ENCODE results near the gene BMP6. TPM values are rescaled to one million over a fixed set of nuclear protein-coding genes. Genes with fewer than 3 reads are reported as not detected.
"Not testable (repeated sequence)": the region's sequence is repeated elsewhere in the genome, so short reads cannot be mapped to it uniquely, and the experiment has no call there.

Gene BMP6
- total and polyA plus RNA-seq, 3 experiments from 2014 or later = not detected

GRCh38 chr6:7806711-7807110 lies 80.8 kb downstream of the BMP6 start:
- Mint-ChIP-seq H3K27me3 (peaks cover 7 to 38% of the 10 kb centered on the region in 2 donors), H3K4me1 (no peaks in the 10 kb centered on the region), H3K36me3 (no peaks in the 10 kb centered on the region), H3K4me3 (no peak overlapping the region), H3K9me3 (no peaks in the 10 kb centered on the region), H3K27ac (no peak overlapping the region)
- ChIA-PET POLR2A (no interaction called here), CTCF (no interaction called here)
- H3K4me3 ChIP-seq (ENCODE audit: low read length) = no peak overlapping the region
- H3K4me1 ChIP-seq (ENCODE audit: insufficient read depth, low read length) = no peaks in the 10 kb centered on the region
- H3K27me3 ChIP-seq (ENCODE audit: insufficient read depth, low read length, poor library complexity, severe bottlenecking) = no peaks in the 10 kb centered on the region
- H3K36me3 ChIP-seq (ENCODE audit: insufficient read depth, low read length) = no peaks in the 10 kb centered on the region
- H3K27ac ChIP-seq (ENCODE audit: low read depth, low read length) = no peak overlapping the region
- no peaks in the 10 kb centered on the region for H3K9me3 ChIP-seq (ENCODE audit: low read length)
- DNase-seq = no peak

GRCh38 chr6:7809346-7809745 lies 83.4 kb downstream of the BMP6 start:
- Histone ChIP-seq H3K9me3 (ENCODE audit: low read length) (no peaks in the 10 kb centered on the region), H3K4me1 (ENCODE audit: insufficient read depth, low read length) (no peaks in the 10 kb centered on the region), H3K27me3 (ENCODE audit: insufficient read depth, low read length, poor library complexity, severe bottlenecking) (no peaks in the 10 kb centered on the region), H3K4me3 (ENCODE audit: low read length) (no peak overlapping the region), H3K36me3 (ENCODE audit: insufficient read depth, low read length) (no peaks in the 10 kb centered on the region), H3K27ac (ENCODE audit: low read depth, low read length) (no peak overlapping the region)
- Mint-ChIP-seq H3K4me3 (no peak overlapping the region), H3K36me3 (no peaks in the 10 kb centered on the region), H3K27ac (no peak overlapping the region), H3K27me3 (peaks cover 10 to 42% of the 10 kb centered on the region in 2 donors), H3K9me3 (no peaks in the 10 kb centered on the region), H3K4me1 (no peaks in the 10 kb centered on the region)
- CTCF ChIA-PET = no interaction called here
- no peak for DNase-seq
- POLR2A ChIA-PET = no interaction called here

- H3K9me3 Mint-ChIP-seq = no peaks in the 10 kb centered on the region
- no peak overlapping the region for H3K4me3 ChIP-seq (ENCODE audit: low read length)
- no peak overlapping the region for H3K27ac ChIP-seq (ENCODE audit: low read depth, low read length)
- ChIA-PET POLR2A (no interaction called here), CTCF (no interaction called here)
- peaks cover 15 to 35% of the 10 kb centered on the region in 2 donors for H3K27me3 Mint-ChIP-seq
- no peaks in the 10 kb centered on the region for H3K4me1 Mint-ChIP-seq
- H3K27ac Mint-ChIP-seq = no peak overlapping the region
- H3K36me3 Mint-ChIP-seq = no peaks in the 10 kb centered on the region
- H3K4me3 Mint-ChIP-seq = no peak overlapping the region
- DNase-seq = no peak
- H3K27me3 ChIP-seq (ENCODE audit: insufficient read depth, low read length, poor library complexity, severe bottlenecking) = no peaks in the 10 kb centered on the region
- no peaks in the 10 kb centered on the region for H3K4me1 ChIP-seq (ENCODE audit: insufficient read depth, low read length)
- H3K36me3 ChIP-seq (ENCODE audit: insufficient read depth, low read length) = no peaks in the 10 kb centered on the region
- no peaks in the 10 kb centered on the region for H3K9me3 ChIP-seq (ENCODE audit: low read length)
Measured at GRCh38 chr6:7811441-7811840, 85.5 kb downstream of the BMP6 start.

GRCh38 chr6:7812623-7813022 lies 86.7 kb downstream of the BMP6 start:
- DNase-seq = no peak
- H3K27ac Mint-ChIP-seq = no peak overlapping the region
- no peak overlapping the region for H3K4me3 Mint-ChIP-seq
- Histone ChIP-seq H3K27me3 (ENCODE audit: insufficient read depth, low read length, poor library complexity, severe bottlenecking) (no peaks in the 10 kb centered on the region), H3K4me3 (ENCODE audit: low read length) (no peak overlapping the region), H3K27ac (ENCODE audit: low read depth, low read length) (no peak overlapping the region), H3K36me3 (ENCODE audit: insufficient read depth, low read length) (no peaks in the 10 kb centered on the region), H3K4me1 (ENCODE audit: insufficient read depth, low read length) (no peaks in the 10 kb centered on the region), H3K9me3 (ENCODE audit: low read length) (no peaks in the 10 kb centered on the region)
- no peaks in the 10 kb centered on the region for H3K9me3 Mint-ChIP-seq
- no peaks in the 10 kb centered on the region for H3K36me3 Mint-ChIP-seq
- no peaks in the 10 kb centered on the region for H3K4me1 Mint-ChIP-seq
- peaks cover 9 to 36% of the 10 kb centered on the region in 2 donors for H3K27me3 Mint-ChIP-seq
- POLR2A ChIA-PET = no interaction called here
- CTCF ChIA-PET = no interaction called here

- Mint-ChIP-seq H3K4me1 (no peaks in the 10 kb centered on the region), H3K36me3 (no peaks in the 10 kb centered on the region), H3K9me3 (no peaks in the 10 kb centered on the region), H3K27ac (no peak overlapping the region), H3K27me3 (peaks cover 9 to 32% of the 10 kb centered on the region in 2 donors), H3K4me3 (no peak overlapping the region)
- H3K27me3 ChIP-seq (ENCODE audit: insufficient read depth, low read length, poor library complexity, severe bottlenecking) = no peaks in the 10 kb centered on the region
- no peak overlapping the region for H3K27ac ChIP-seq (ENCODE audit: low read depth, low read length)
- H3K9me3 ChIP-seq (ENCODE audit: low read length) = no peaks in the 10 kb centered on the region
- H3K36me3 ChIP-seq (ENCODE audit: insufficient read depth, low read length) = no peaks in the 10 kb centered on the region
- no peak overlapping the region for H3K4me3 ChIP-seq (ENCODE audit: low read length)
- ChIA-PET CTCF (no interaction called here), POLR2A (no interaction called here)
- DNase-seq = no peak
- no peaks in the 10 kb centered on the region for H3K4me1 ChIP-seq (ENCODE audit: insufficient read depth, low read length)
Measured at GRCh38 chr6:7813193-7813592, 87.3 kb downstream of the BMP6 start.

- H3K4me3 Mint-ChIP-seq = no peak overlapping the region
Measured at GRCh38 chr6:7813704-7814103, 87.8 kb downstream of the BMP6 start.

GRCh38 chr6:7815716-7816115 lies 89.8 kb downstream of the BMP6 start:
- POLR2A ChIA-PET = no interaction called here
- H3K9me3 ChIP-seq (ENCODE audit: low read length) = no peaks in the 10 kb centered on the region
- no peak overlapping the region for H3K4me3 ChIP-seq (ENCODE audit: low read length)
- Mint-ChIP-seq H3K36me3 (no peaks in the 10 kb centered on the region), H3K9me3 (no peaks in the 10 kb centered on the region), H3K4me1 (no peaks in the 10 kb centered on the region), H3K27me3 (peaks cover 10 to 16% of the 10 kb centered on the region in 2 donors), H3K4me3 (no peak overlapping the region), H3K27ac (no peak overlapping the region)
- DNase-seq = no peak
- no peak overlapping the region for H3K27ac ChIP-seq (ENCODE audit: low read depth, low read length)
- H3K27me3 ChIP-seq (ENCODE audit: insufficient read depth, low read length, poor library complexity, severe bottlenecking) = no peaks in the 10 kb centered on the region
- no peaks in the 10 kb centered on the region for H3K4me1 ChIP-seq (ENCODE audit: insufficient read depth, low read length)
- CTCF ChIA-PET = no interaction called here
- no peaks in the 10 kb centered on the region for H3K36me3 ChIP-seq (ENCODE audit: insufficient read depth, low read length)

More at GRCh38 chr6:7813704-7814103, 87.8 kb downstream of the BMP6 start:
- Mint-ChIP-seq H3K4me1 (no peaks in the 10 kb centered on the region), H3K9me3 (no peaks in the 10 kb centered on the region), H3K27ac (no peak overlapping the region), H3K27me3 (peaks cover 9 to 29% of the 10 kb centered on the region in 2 donors), H3K36me3 (no peaks in the 10 kb centered on the region)
- Histone ChIP-seq H3K27me3 (ENCODE audit: insufficient read depth, low read length, poor library complexity, severe bottlenecking) (no peaks in the 10 kb centered on the region), H3K4me1 (ENCODE audit: insufficient read depth, low read length) (no peaks in the 10 kb centered on the region), H3K9me3 (ENCODE audit: low read length) (no peaks in the 10 kb centered on the region), H3K36me3 (ENCODE audit: insufficient read depth, low read length) (no peaks in the 10 kb centered on the region), H3K27ac (ENCODE audit: low read depth, low read length) (no peak overlapping the region), H3K4me3 (ENCODE audit: low read length) (no peak overlapping the region)
- ChIA-PET CTCF (no interaction called here), POLR2A (no interaction called here)
- no peak for DNase-seq

- H3K4me1 Mint-ChIP-seq; CTCF ChIA-PET; H3K27me3 ChIP-seq (ENCODE audit: insufficient read depth, low read length, poor library complexity, severe bottlenecking); H3K4me3 Mint-ChIP-seq; H3K36me3 ChIP-seq (ENCODE audit: insufficient read depth, low read length); H3K4me1 ChIP-seq (ENCODE audit: insufficient read depth, low read length); H3K9me3 Mint-ChIP-seq; DNase-seq; H3K4me3 ChIP-seq (ENCODE audit: low read length); H3K27ac Mint-ChIP-seq; H3K27ac ChIP-seq (ENCODE audit: low read depth, low read length); POLR2A ChIA-PET; H3K36me3 Mint-ChIP-seq; H3K9me3 ChIP-seq (ENCODE audit: low read length): not testable (repeated sequence)
- H3K27me3 Mint-ChIP-seq = peaks cover 10% of the 10 kb centered on the region in 2 donors
Measured at GRCh38 chr6:7817184-7817583, 91.3 kb downstream of the BMP6 start.

Measured in CD8-positive, alpha-beta memory T cell (primary cell).